B cell (primary cell): ENCODE results near the gene RARRES2. TPM values are rescaled to one million over a fixed set of nuclear protein-coding genes. Genes with fewer than 3 reads are reported as not detected.

Experiments
- ATAC-seq: fragments of 200-7000 bp; cut with Tn5 transposase; one replicate; pipeline ENCODE4 v1.10.0; 2021; ENCODE audit warnings: low read depth, mild to moderate bottlenecking, moderate number of reproducible peaks, moderate library complexity
- CTCF ChIA-PET: fragments of 350-600 bp; sonication (Branson Sonifier 250); formaldehyde crosslinking; loops from one replicate; lab custom pipeline; 2021; ENCODE audit warnings: antibody characterized with exemption, inconsistent platforms; lab: Charles Lee
- POLR2A ChIA-PET: fragments of 350-600 bp; sonication (Branson Sonifier 250); formaldehyde crosslinking; loops from one replicate; lab custom pipeline; 2021; ENCODE audit warnings: antibody characterized with exemption; lab: Charles Lee
- DNase-seq: peaks from one replicate; pipeline ENCODE4 v3.0.0; 2013
- H2AFZ ChIP-seq: 2 replicates; pipeline ENCODE4 v1.6.1; 2012; ENCODE audit warnings: mild to moderate bottlenecking, low read depth, low read length; ENCODE audit not compliant: insufficient read depth, poor library complexity, severe bottlenecking
- H3K27ac ChIP-seq, 2 donors: 1 replicate in 1 of 2; 2 replicates in 1 of 2; pipeline ENCODE4 v1.5.1; 2012 to 2013; ENCODE audit warnings: low read length in 2 of 2, mild to moderate bottlenecking in 2 of 2, moderate library complexity in 1 of 2
- H3K27me3 ChIP-seq, 4 experiments: fragments of 200-600 bp in 1 of 4; sonication (generic) in 1 of 4; replicated peaks in 1 of 4; 1 replicate in 2 of 4; 2 replicates in 2 of 4; pipeline versions ENCODE4 v1.6.1 to v1.7.0; 2013 to 2016; ENCODE audit warnings: low read length in 3 of 4, mild to moderate bottlenecking in 2 of 4, mixed read lengths in 1 of 4, moderate library complexity in 1 of 4; ENCODE audit not compliant: insufficient read depth in 4 of 4, control insufficient read depth in 3 of 4; ENCODE audit errors: control extremely low read depth in 1 of 4
- H3K36me3 ChIP-seq, 2 experiments: replicated peaks in 1 of 2; 1 replicate in 1 of 2; 2 replicates in 1 of 2; pipeline versions ENCODE4 v1.6.1 to v1.7.1; 2013; ENCODE audit warnings: low read length in 1 of 2; ENCODE audit not compliant: insufficient read depth in 2 of 2, control insufficient read depth in 1 of 2; ENCODE audit errors: control extremely low read depth in 1 of 2, extremely low read depth in 1 of 2
- H3K4me1 ChIP-seq, 2 donors: fragments of 200-600 bp in 1 of 2; sonication (generic) in 1 of 2; 1 replicate in 1 of 2; 2 replicates in 1 of 2; pipeline versions ENCODE4 v1.5.1 to v1.6.1; 2013 to 2017; ENCODE audit warnings: low read length in 2 of 2; ENCODE audit not compliant: control insufficient read depth in 2 of 2, insufficient read depth in 2 of 2
- H3K4me2 ChIP-seq: replicated peaks from 2 replicates; pipeline ENCODE3; 2012; ENCODE audit warnings: mild to moderate bottlenecking, low read depth, low read length; ENCODE audit not compliant: poor library complexity, severe bottlenecking
- H3K4me3 ChIP-seq, 5 experiments: fragments of 200-600 bp in 1 of 5; sonication (generic) in 1 of 5; 1 replicate in 3 of 5; 2 replicates in 2 of 5; pipeline versions ENCODE4 v1.5.1 to v1.7.0; 2011 to 2016; ENCODE audit warnings: low read length in 4 of 5, mild to moderate bottlenecking in 4 of 5, low read depth in 2 of 5, control low read depth in 1 of 5, moderate library complexity in 1 of 5; ENCODE audit not compliant: insufficient read depth in 1 of 5; ENCODE audit errors: control extremely low read depth in 1 of 5, extremely low read depth in 1 of 5
- H3K79me2 ChIP-seq: fragments of 200-600 bp; sonication (generic); one replicate; pipeline ENCODE4 v1.6.0; 2016; ENCODE audit warnings: low read length; ENCODE audit not compliant: control insufficient read depth, insufficient read depth
- H3K9ac ChIP-seq: fragments of 200-600 bp; sonication (generic); 2 replicates; pipeline ENCODE4 v1.6.1; 2017; ENCODE audit warnings: mild to moderate bottlenecking, low read length, moderate library complexity
- H3K9me3 ChIP-seq, 3 donors: one replicate each; pipeline versions ENCODE4 v1.6.1 to v1.7.1; 2013; ENCODE audit warnings: low read length in 2 of 3; ENCODE audit not compliant: control insufficient read depth in 2 of 3, insufficient read depth in 1 of 3; ENCODE audit errors: control extremely low read depth in 1 of 3
- H4K20me1 ChIP-seq: 2 replicates; pipeline ENCODE4 v1.6.0; 2012; ENCODE audit warnings: mild to moderate bottlenecking, low read length; ENCODE audit not compliant: insufficient read depth, control insufficient read depth, poor library complexity, severe bottlenecking
- H3K27ac Mint-ChIP-seq: one replicate; pipeline ENCODE4 v1.8.0; 2021; ENCODE audit warnings: mixed read lengths
- H3K27me3 Mint-ChIP-seq: one replicate; pipeline ENCODE4 v1.8.0; 2021; ENCODE audit warnings: mixed read lengths
- H3K4me1 Mint-ChIP-seq: one replicate; pipeline ENCODE4 v1.8.0; 2021; ENCODE audit warnings: mixed read lengths
- H3K4me3 Mint-ChIP-seq: one replicate; pipeline ENCODE4 v1.8.0; 2021; ENCODE audit warnings: mixed read lengths
- H3K9me3 Mint-ChIP-seq: one replicate; pipeline ENCODE4 v1.8.0; 2022; ENCODE audit warnings: mixed read lengths; ENCODE audit not compliant: insufficient read depth
- EZH2 ChIP-seq: IDR thresholded peaks from 2 replicates; pipeline ENCODE4 v1.6.1; 2012; ENCODE audit warnings: borderline replicate concordance, low read depth, mild to moderate bottlenecking, moderate library complexity, low read length; ENCODE audit not compliant: insufficient read depth, poor library complexity, severe bottlenecking
- WGBS: methylation state at CpG from one replicate; pipeline ENCODE4 v1.1.5; 2013; ENCODE audit warnings: missing lambda C conversion rate; ENCODE audit not compliant: insufficient coverage; 5-methylcytosine and 5-hydroxymethylcytosine counted together
- intact Hi-C: fragments of 100-400 bp; cut with micrococcal nuclease; formaldehyde crosslinking; loops from one replicate; pipeline ENCODE4 v1.10.0; 2022
- polyA plus RNA-seq: library from polyadenylated mRNA; depleted of rRNA; stranded (reverse); fragments of >200 nt; gene quantifications from 2 replicates; pipeline ENCODE4 v1.2.3, GENCODE V29; 2012
- total RNA-seq, 2 donors: library from RNA; stranded (reverse); fragments of 120-200 nt in 1 of 2; gene quantifications; 1 replicate in 1 of 2; 2 replicates in 1 of 2; pipeline versions ENCODE4 v1.2.3 to v1.2.4, GENCODE V29; 2013 to 2022
- TF ChIP-seq, protein P1 (sequence below): fragments of 200-600 bp; IDR thresholded peaks from one replicate; pipeline ENCODE4 v1.8.0; 2022; ENCODE audit warnings: antibody characterized with exemption, mild to moderate bottlenecking

The RARRES2 gene
- total and polyA plus RNA-seq, 2 donors (not counting 1 experiment from before 2014, with no cell fraction given), result not detected

DNA sequence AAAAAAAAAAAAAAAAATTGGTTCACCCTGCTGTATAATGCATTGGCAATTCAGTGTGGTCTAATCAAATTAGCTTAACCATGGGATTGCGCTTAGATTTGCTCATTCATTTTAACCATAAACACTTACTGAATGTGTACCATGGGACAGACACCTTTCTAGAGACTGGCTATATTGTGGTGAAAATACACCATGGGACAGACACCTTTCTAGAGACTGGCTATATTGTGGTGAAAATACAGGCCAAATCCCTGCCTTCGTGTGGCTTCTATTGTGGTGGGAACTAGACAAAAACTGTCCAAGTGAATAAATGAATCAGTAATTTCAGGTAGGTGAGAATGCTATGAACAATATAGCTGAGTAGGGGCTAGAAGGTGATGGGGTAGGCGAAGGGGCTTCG, 17.0 kb upstream of the RARRES2 start:
- Mint-ChIP-seq H3K4me1 (peaks cover 39% of the 10 kb centered on the region), H3K9me3 (no peaks in the 10 kb centered on the region), H3K27ac (no peak overlapping the region), H3K4me3 (no peak overlapping the region), H3K27me3 (no peaks in the 10 kb centered on the region)
- no peaks in the 10 kb centered on the region for H3K79me2 ChIP-seq
- 91% methylated on average over 3 of the region's 4 CpGs for WGBS
- H3K36me3 ChIP-seq, result no peaks in the 10 kb centered on the region
- TF ChIP-seq, protein P1, sequence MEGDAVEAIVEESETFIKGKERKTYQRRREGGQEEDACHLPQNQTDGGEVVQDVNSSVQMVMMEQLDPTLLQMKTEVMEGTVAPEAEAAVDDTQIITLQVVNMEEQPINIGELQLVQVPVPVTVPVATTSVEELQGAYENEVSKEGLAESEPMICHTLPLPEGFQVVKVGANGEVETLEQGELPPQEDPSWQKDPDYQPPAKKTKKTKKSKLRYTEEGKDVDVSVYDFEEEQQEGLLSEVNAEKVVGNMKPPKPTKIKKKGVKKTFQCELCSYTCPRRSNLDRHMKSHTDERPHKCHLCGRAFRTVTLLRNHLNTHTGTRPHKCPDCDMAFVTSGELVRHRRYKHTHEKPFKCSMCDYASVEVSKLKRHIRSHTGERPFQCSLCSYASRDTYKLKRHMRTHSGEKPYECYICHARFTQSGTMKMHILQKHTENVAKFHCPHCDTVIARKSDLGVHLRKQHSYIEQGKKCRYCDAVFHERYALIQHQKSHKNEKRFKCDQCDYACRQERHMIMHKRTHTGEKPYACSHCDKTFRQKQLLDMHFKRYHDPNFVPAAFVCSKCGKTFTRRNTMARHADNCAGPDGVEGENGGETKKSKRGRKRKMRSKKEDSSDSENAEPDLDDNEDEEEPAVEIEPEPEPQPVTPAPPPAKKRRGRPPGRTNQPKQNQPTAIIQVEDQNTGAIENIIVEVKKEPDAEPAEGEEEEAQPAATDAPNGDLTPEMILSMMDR, result no peak
- TF ChIP-seq EZH2, result no peak
- ChIA-PET CTCF (interaction anchor here (1.2 to 4.9 kb wide), 8 partner anchors 10 to 91 kb away, joined by 3 to 59 read pairs (median 8); partner anchors contain the start of gene REPIN1), POLR2A (interaction anchor here (0.5 to 0.7 kb wide), 3 partner anchors 9 to 1327 kb away, joined by 3 to 7 read pairs (median 4); no protein-coding TSS in a partner anchor)
- no peak overlapping the region for H3K9ac ChIP-seq
- no peaks in the 10 kb centered on the region for H4K20me1 ChIP-seq
- no peak overlapping the region for H3K27ac ChIP-seq
- no peak overlapping the region for H3K4me3 ChIP-seq
- DNase-seq (no peak), ATAC-seq (no peak)
- H3K4me2 ChIP-seq, result no peak overlapping the region
- H3K27me3 ChIP-seq, result no peaks in the 10 kb centered on the region
- H3K9me3 ChIP-seq, result no peaks in the 10 kb centered on the region
- peaks cover 20 to 28% of the 10 kb centered on the region in 2 donors for H3K4me1 ChIP-seq
- intact Hi-C loops, result loop anchor here (5.0 kb wide), 1 partner anchor 36 kb away; the partner anchor contains the start of genes ACTR3C and LRRC61
- no peak overlapping the region for H2AFZ ChIP-seq

DNA sequence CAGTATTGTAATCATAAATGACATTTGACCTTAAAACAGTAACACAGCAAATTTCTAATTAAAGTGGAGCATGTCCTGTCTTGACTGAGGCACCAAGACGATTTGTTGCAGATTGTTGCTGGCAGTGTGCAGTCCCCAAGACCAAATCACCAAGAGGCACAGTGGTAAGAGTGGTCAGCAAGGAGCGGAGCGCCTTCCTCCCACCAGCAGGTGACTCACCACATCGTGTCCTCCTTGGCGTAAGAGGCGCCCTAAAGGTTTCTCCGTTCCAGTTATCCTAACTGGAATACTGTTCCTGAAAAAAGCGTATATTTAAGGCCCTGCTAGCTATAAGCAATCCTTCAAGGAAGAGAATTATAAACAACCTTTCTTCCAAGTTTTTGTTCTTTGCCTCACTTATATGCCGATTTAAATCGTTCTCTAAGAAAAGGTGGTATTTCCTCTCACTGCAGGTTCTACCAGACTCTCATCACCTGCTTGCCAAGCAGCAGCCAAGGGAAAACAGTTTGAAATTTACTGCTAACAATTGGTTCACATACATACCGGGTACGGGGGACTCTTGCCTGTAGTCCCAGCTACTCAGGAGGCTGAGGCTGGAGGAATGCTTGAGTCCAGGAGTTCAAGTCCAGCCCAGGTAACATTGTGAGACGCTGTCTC, 16.5 kb upstream of the RARRES2 start:
- H3K4me2 ChIP-seq, result peak overlapping the region; percentile 30
- no peaks in the 10 kb centered on the region for H4K20me1 ChIP-seq
- WGBS, result 85% methylated on average over 11 of the region's 13 CpGs
- POLR2A ChIA-PET, result interaction anchor here (0.5 to 1.3 kb wide), 6 partner anchors 8 to 1328 kb away, joined by 3 to 7 read pairs (median 3); no protein-coding TSS in a partner anchor
- no peaks in the 10 kb centered on the region for H3K9me3 ChIP-seq
- DNase-seq (no peak), ATAC-seq (no peak)
- peak overlapping the region; percentile 74 for H3K27ac Mint-ChIP-seq
- H3K4me3 Mint-ChIP-seq, result peak overlapping the region; percentile 62
- no peak overlapping the region for H3K9ac ChIP-seq
- intact Hi-C loops, result loop anchor here (1.0 to 5.0 kb wide), 3 partner anchors 8 to 47 kb away; partner anchors contain the start of genes ACTR3C and LRRC61
- no peaks in the 10 kb centered on the region for H3K27me3 Mint-ChIP-seq
- no peaks in the 10 kb centered on the region for H3K79me2 ChIP-seq
- H3K4me1 ChIP-seq, result peaks cover 18 to 26% of the 10 kb centered on the region in 2 donors
- H3K27ac ChIP-seq, result no peak overlapping the region
- CTCF ChIA-PET, result interaction anchor here (0.6 to 4.9 kb wide), 12 partner anchors 10 to 243 kb away, joined by 3 to 59 read pairs (median 6); partner anchors contain the start of gene REPIN1
- no peaks in the 10 kb centered on the region for H3K9me3 Mint-ChIP-seq
- H3K4me3 ChIP-seq, result no peak overlapping the region
- TF ChIP-seq, protein P1, result no peak
- H2AFZ ChIP-seq, result peak overlapping the region; percentile 8
- peaks cover 34% of the 10 kb centered on the region for H3K4me1 Mint-ChIP-seq
- H3K36me3 ChIP-seq, result no peaks in the 10 kb centered on the region
- H3K27me3 ChIP-seq, result no peaks in the 10 kb centered on the region
